ENCODE measurements around the gene EPHA3.

EPHA3 gene

DNA sequence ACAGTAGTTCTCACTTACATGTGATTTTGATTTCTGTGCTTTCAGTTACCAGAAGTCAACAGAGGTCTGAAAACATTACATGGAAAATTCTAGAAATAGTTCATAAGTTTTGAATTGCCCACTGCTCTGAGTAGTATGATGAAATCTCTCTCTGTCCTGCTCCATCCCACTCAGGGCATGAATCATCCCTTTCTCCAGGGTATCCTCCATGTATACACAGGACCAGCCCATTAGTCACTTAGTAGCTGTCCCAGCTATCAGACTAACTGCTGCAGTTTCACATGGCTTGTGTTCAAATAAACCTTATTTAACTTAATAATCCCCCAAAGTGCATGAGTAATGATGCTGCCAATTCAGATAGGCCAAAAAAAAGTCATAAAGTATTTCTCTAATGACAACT lies 38.6 kb downstream of the EPHA3 start:
- no peak for DNase-seq

DNA sequence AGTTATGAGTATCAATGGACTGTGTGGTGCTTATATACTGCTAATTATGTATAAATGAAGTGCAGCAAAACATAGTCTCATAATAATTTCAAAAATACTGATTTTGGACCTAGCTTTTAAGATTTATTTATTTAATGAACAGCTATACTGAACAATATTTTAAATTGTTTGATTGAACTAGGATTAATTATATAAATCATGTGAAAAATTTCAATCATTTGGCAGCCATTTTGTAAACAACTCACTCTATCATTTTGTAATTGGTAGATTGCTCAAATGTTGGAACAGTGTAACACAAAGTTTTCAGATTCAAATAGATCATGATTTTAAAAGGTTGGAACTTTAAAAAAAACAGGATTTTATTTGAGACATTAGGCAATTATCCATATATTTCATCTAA lies 47.0 kb downstream of the EPHA3 start:
- DNase-seq, result no peak

DNA sequence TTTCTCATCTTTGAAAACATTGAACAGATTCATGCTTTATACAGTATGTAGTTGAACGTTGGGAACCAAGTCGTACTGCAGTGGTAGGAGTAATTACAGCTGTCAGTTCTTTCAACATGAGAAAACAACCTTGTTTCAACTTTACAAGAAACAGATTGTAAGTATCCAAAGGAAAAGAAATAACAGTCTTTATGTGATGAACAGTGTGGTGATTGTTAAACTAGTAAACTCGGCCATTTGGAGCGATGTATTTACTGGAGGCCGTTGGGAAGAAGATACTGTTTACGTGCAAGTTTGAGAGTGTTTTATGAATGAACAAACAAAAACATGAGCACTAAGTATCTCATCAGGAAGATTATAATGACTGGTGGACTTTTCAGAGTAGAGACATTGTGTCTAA lies 48.4 kb downstream of the EPHA3 start:
- DNase-seq, result no peak

DNA sequence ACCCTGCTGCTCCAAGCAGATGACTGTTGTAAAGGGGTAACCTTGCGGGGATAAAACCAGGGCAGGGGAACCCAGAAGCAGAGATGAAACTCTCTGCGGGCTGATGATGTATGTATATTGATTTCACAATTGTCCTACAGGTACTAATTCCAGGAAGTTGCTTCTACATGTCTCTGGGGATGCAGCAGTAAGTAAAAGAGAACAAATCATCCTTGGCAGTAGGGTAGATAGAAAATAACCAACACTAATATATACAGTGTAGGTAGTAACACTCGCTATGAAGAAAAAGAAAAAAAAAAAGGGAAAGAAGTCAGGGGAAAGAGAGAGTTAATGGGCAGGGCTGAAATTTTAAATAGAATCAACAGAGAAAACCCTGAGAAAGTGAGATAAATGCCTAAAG lies 50.2 kb downstream of the EPHA3 start:
- DNase-seq, result no peak

- DNase-seq, result no peak
Observed at GRCh38 chr3:89159605-89160004, 52.2 kb downstream of the EPHA3 start.

DNA sequence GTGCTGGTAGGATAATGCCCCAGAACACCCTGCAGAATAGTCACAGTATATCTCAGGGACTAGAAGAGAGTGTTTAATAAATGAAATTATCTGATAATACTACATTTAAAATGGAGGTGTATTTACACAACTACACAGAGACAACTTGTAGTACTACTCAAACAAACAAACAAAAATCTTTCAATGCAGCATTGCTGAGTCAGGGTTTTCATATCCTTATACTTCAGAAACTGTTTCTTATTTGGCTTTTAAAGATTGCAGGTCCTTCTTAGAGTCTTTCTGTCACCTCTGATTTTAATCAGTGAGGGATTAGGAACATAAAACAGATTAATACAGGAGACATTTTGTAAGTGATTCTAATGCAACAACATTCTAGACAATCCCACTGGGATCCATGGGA lies 57.4 kb downstream of the EPHA3 start:
- DNase-seq, result no peak

- DNase-seq, result peak in 1 of 58 donors; percentile 3
Observed at GRCh38 chr3:89165636-89166263, 58.3 kb downstream of the EPHA3 start.

DNA sequence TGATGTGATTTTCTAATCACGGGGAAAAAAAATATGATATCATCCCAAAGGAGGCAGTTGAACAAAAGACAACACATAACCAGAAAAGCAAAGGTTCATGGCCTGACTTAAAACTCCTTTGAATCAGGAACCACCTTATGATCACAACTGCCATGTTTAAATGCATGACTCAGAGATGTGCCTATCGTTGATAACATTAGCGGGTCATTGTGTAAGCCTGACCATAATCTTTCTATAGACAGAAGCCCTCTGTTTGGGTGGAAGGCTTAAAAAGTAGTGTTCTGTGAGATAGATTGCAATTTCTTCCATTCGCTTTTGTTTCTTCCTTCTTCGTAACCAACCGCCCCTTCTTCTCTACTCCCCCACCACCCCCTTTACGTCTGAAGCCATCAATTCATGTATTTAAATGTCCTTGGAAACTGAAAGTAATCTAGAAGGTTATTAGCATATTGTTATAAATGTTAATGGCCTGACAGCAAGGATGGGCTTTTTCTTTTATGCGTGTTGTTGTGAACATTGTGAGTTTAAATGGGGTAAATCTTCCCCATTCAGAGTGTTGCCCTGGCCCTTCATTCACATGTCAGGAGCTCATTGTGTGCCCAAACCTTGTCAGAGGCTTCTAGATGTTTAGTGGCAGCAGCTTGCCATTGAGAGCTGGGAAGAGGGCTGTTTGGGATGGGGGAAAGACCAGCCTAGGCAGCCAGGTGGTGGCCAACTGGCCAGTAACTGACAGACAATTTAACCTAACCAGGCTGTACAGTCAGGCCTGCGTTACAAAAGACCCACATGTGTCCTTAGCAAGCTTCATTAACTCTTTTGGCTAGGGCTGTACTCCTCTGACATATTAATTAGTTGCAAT lies 64.5 kb downstream of the EPHA3 start:
- DNase-seq, result no peak

GRCh38 chr3:89173546-89173945 lies 66.1 kb downstream of the EPHA3 start:
- no peak for DNase-seq

DNA sequence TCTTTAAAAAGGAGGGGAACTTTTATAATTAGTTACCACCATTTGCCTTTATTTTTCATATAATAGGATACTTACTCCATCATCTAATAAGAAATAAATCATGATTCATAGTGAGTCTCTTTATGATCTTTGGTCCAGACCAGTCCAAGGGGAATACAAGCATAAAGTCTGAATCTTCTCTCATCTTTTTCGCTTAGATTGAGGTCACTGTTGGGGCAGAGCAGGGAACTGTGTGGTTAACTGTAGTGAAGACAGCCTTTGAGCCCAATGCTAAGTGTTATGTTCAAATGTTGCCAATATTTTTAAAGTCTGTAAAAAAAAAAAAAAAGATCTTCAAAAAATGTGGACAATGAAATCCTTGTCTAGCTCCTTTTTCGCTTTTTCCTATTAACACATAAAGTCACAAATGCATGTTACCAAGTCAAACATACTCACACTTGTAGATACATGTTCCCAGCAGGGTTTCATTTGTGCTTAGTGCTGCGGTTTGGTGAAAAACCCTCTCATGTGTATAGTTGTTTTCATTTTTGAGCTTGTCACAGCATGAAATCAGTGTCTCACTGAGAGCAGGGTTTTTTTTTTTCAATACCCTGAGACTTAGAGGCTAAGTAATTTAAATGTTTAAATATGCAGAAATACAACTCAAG lies 72.1 kb downstream of the EPHA3 start:
- DNase-seq, result no peak

DNA sequence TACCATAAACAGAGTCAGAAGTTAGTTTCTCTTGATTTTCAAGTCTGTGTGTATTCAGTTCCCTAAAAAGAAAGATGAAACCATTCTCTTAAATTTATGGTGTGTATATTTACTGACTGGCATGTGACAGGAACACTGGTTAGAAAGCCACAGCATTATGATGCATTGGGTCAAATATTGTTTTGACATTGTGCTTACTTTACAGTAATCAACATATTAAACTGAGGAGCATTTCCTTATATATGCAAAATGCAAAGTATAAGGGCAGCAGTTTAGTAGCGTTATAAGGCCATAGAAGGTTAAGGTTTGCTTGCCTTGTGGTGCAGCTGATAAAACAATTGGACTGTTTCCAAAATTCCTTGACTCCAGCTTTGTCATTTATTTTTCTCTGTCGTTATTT lies 72.9 kb downstream of the EPHA3 start:
- DNase-seq, result no peak

DNA sequence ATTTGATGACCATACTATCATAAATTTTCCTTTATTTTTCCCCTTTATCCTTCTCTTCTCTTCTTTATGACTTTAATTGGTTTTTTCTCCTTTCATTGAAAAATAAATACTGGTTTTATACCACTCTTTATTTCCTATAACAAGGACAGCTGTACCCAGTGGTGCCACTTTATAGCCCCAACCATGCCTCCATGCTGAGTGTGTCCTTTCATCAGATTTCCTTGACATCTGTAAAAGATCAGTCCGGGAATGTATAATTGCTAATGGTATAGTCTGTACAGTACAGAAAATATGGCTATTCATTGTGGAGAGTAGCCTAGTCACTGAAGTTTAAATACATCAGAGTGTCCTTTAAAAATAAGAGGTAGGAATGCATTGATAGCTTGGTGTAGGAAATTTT lies 74.6 kb downstream of the EPHA3 start:
- no peak for DNase-seq

GRCh38 chr3:89184151-89184995 lies 77.0 kb downstream of the EPHA3 start:
- DNase-seq, result no peak

DNA sequence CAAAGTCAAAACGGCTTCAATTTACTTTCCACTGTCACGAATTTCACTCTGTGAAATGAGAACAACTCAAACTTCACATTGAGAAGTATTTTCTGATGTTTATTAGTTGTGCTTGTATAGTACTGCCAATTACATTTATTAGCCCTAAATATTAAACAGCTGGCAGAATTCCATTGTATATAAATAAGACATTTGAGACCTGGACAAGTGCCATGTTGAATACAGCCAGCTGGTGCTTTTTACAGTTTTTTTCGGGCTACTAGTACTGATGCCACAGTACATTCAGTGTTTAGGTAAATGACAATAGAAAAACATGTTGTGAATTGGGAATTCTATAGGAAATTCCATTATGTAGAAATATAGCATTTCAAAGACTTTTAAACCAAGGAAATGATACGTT lies 79.0 kb downstream of the EPHA3 start:
- no peak for DNase-seq

GRCh38 chr3:89198591-89198990 lies 91.2 kb downstream of the EPHA3 start:
- no peak for DNase-seq

- no peak for DNase-seq
Observed at GRCh38 chr3:89212619-89213018, 105.2 kb downstream of the EPHA3 start.

DNA sequence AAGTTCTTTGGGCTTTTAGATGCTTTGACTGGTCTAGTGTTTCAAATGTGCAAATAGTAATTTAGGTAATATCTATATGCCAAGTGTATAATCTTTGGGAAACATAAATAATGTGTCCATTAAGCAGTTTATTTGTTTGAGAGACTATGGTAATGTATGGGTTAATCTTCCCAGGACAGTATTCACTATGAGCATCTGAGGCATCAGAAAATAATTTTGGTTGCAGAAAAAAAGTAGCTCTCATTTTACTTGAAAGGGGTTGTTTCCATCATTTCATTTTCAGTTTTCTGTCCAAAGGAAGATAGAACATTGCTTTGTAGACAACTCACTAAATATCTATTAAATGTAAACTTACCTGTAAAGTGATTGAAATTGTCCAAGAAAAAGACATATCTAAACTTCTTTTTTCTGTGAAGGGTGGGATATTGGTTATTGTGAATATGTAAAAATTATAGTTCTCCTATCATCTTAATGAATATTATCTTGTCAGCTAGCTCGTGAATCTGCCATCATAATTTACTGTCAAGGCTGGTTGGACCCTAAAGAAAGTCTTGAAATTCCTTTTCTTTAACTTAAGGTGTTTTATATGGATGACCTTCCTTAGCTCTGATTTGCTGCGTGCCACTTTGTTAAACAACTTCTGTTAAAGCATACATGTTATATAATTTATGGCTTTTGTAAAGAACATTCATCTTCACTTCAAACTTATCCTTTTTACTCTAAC lies 108.8 kb downstream of the EPHA3 start:
- DNase-seq, result no peak

DNA sequence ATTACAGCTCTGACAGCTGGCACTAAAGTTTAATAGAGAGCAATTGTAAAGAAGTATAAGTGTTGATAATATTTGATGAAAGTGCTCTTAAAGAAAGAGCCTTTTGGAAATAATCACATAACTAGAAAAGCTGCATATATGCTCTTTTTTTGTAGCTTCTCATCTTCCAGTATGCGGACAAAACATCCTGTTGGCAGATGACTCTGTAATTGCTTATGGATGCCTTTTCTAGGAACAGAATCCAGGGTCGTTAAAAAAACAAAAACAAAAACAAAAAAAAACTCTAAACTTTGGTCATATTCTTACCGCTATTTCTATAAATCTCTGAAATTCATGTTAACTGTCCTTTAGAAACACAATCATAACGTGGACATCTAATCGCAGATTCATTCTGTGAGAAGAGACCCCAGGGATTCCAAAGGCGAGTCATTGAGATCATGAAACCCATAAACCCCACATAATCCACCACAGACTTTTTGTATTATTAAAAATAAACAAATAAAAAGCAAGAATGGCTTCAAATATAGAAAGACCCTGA lies 109.8 kb downstream of the EPHA3 start:
- no peak for DNase-seq

DNA sequence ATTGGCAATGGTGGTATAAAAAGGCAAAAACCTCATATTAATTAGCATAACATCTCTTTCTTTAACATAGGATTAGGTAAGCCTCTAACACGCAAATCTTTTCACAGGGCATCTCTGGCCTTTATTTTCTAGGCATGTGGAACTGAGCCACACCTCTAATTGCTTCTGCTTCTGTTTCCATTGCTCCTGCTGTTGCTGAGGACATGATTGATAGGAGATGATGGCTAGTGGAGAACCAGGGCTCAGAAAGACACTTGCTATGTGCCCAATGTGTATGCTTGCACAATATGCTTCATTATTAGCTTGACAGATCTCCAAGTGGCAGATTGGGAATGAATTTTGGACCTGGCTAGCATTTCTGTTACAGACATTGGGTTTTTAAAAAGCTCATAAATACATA lies 114.5 kb downstream of the EPHA3 start:
- no peak for DNase-seq

- no peak for DNase-seq
Observed at GRCh38 chr3:89223188-89223587, 115.8 kb downstream of the EPHA3 start.

DNA sequence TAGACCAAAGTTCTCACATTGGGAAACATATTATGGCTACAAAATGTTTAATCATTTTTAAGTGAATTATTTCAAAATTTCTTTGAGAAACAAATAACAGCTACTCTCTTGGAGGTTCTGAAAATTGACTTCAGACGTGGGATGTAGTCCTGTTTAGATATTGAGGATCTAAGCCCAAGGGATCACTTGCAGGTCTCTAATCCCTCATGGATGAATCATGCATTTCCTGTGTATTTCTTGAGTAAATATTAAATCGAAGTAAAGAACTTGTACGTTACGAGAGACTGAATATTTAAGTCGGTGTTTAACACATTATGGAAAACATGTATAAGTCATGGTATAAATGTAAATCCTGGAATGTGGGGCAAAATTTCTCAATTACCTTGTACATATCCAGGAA lies 119.8 kb downstream of the EPHA3 start:
- DNase-seq, result no peak
